B cell (primary cell): ENCODE measurements around the gene SLC2A9. TPM values are rescaled to one million over a fixed set of nuclear protein-coding genes. Genes with fewer than 3 reads are reported as not detected.

Experiments
- ATAC-seq: fragments of 200-7000 bp; cut with Tn5 transposase; one replicate; pipeline ENCODE4 v1.10.0; 2021; ENCODE audit warnings: low read depth, mild to moderate bottlenecking, moderate number of reproducible peaks, moderate library complexity
- CTCF ChIA-PET: fragments of 350-600 bp; sonication (Branson Sonifier 250); formaldehyde crosslinking; loops from one replicate; lab custom pipeline; 2021; ENCODE audit warnings: antibody characterized with exemption, inconsistent platforms; lab: Charles Lee
- POLR2A ChIA-PET: fragments of 350-600 bp; sonication (Branson Sonifier 250); formaldehyde crosslinking; loops from one replicate; lab custom pipeline; 2021; ENCODE audit warnings: antibody characterized with exemption; lab: Charles Lee
- DNase-seq: peaks from one replicate; pipeline ENCODE4 v3.0.0; 2013
- H2AFZ ChIP-seq: 2 replicates; pipeline ENCODE4 v1.6.1; 2012; ENCODE audit warnings: mild to moderate bottlenecking, low read depth, low read length; ENCODE audit not compliant: insufficient read depth, poor library complexity, severe bottlenecking
- H3K27ac ChIP-seq, 2 donors: 1 replicate in 1 of 2; 2 replicates in 1 of 2; pipeline ENCODE4 v1.5.1; 2012 to 2013; ENCODE audit warnings: low read length in 2 of 2, mild to moderate bottlenecking in 2 of 2, moderate library complexity in 1 of 2
- H3K27me3 ChIP-seq, 4 experiments: fragments of 200-600 bp in 1 of 4; sonication (generic) in 1 of 4; replicated peaks in 1 of 4; 1 replicate in 2 of 4; 2 replicates in 2 of 4; pipeline versions ENCODE4 v1.6.1 to v1.7.0; 2013 to 2016; ENCODE audit warnings: low read length in 3 of 4, mild to moderate bottlenecking in 2 of 4, mixed read lengths in 1 of 4, moderate library complexity in 1 of 4; ENCODE audit not compliant: insufficient read depth in 4 of 4, control insufficient read depth in 3 of 4; ENCODE audit errors: control extremely low read depth in 1 of 4
- H3K36me3 ChIP-seq, 2 experiments: replicated peaks in 1 of 2; 1 replicate in 1 of 2; 2 replicates in 1 of 2; pipeline versions ENCODE4 v1.6.1 to v1.7.1; 2013; ENCODE audit warnings: low read length in 1 of 2; ENCODE audit not compliant: insufficient read depth in 2 of 2, control insufficient read depth in 1 of 2; ENCODE audit errors: control extremely low read depth in 1 of 2, extremely low read depth in 1 of 2
- H3K4me1 ChIP-seq, 2 donors: fragments of 200-600 bp in 1 of 2; sonication (generic) in 1 of 2; 1 replicate in 1 of 2; 2 replicates in 1 of 2; pipeline versions ENCODE4 v1.5.1 to v1.6.1; 2013 to 2017; ENCODE audit warnings: low read length in 2 of 2; ENCODE audit not compliant: control insufficient read depth in 2 of 2, insufficient read depth in 2 of 2
- H3K4me2 ChIP-seq: replicated peaks from 2 replicates; pipeline ENCODE3; 2012; ENCODE audit warnings: mild to moderate bottlenecking, low read depth, low read length; ENCODE audit not compliant: poor library complexity, severe bottlenecking
- H3K4me3 ChIP-seq, 5 experiments: fragments of 200-600 bp in 1 of 5; sonication (generic) in 1 of 5; 1 replicate in 3 of 5; 2 replicates in 2 of 5; pipeline versions ENCODE4 v1.5.1 to v1.7.0; 2011 to 2016; ENCODE audit warnings: low read length in 4 of 5, mild to moderate bottlenecking in 4 of 5, low read depth in 2 of 5, control low read depth in 1 of 5, moderate library complexity in 1 of 5; ENCODE audit not compliant: insufficient read depth in 1 of 5; ENCODE audit errors: control extremely low read depth in 1 of 5, extremely low read depth in 1 of 5
- H3K79me2 ChIP-seq: fragments of 200-600 bp; sonication (generic); one replicate; pipeline ENCODE4 v1.6.0; 2016; ENCODE audit warnings: low read length; ENCODE audit not compliant: control insufficient read depth, insufficient read depth
- H3K9ac ChIP-seq: fragments of 200-600 bp; sonication (generic); 2 replicates; pipeline ENCODE4 v1.6.1; 2017; ENCODE audit warnings: mild to moderate bottlenecking, low read length, moderate library complexity
- H3K9me3 ChIP-seq, 3 donors: one replicate each; pipeline versions ENCODE4 v1.6.1 to v1.7.1; 2013; ENCODE audit warnings: low read length in 2 of 3; ENCODE audit not compliant: control insufficient read depth in 2 of 3, insufficient read depth in 1 of 3; ENCODE audit errors: control extremely low read depth in 1 of 3
- H4K20me1 ChIP-seq: 2 replicates; pipeline ENCODE4 v1.6.0; 2012; ENCODE audit warnings: mild to moderate bottlenecking, low read length; ENCODE audit not compliant: insufficient read depth, control insufficient read depth, poor library complexity, severe bottlenecking
- H3K27ac Mint-ChIP-seq: one replicate; pipeline ENCODE4 v1.8.0; 2021; ENCODE audit warnings: mixed read lengths
- H3K27me3 Mint-ChIP-seq: one replicate; pipeline ENCODE4 v1.8.0; 2021; ENCODE audit warnings: mixed read lengths
- H3K4me1 Mint-ChIP-seq: one replicate; pipeline ENCODE4 v1.8.0; 2021; ENCODE audit warnings: mixed read lengths
- H3K4me3 Mint-ChIP-seq: one replicate; pipeline ENCODE4 v1.8.0; 2021; ENCODE audit warnings: mixed read lengths
- H3K9me3 Mint-ChIP-seq: one replicate; pipeline ENCODE4 v1.8.0; 2022; ENCODE audit warnings: mixed read lengths; ENCODE audit not compliant: insufficient read depth
- EZH2 ChIP-seq: IDR thresholded peaks from 2 replicates; pipeline ENCODE4 v1.6.1; 2012; ENCODE audit warnings: borderline replicate concordance, low read depth, mild to moderate bottlenecking, moderate library complexity, low read length; ENCODE audit not compliant: insufficient read depth, poor library complexity, severe bottlenecking
- WGBS: methylation state at CpG from one replicate; pipeline ENCODE4 v1.1.5; 2013; ENCODE audit warnings: missing lambda C conversion rate; ENCODE audit not compliant: insufficient coverage; 5-methylcytosine and 5-hydroxymethylcytosine counted together
- intact Hi-C: fragments of 100-400 bp; cut with micrococcal nuclease; formaldehyde crosslinking; loops from one replicate; pipeline ENCODE4 v1.10.0; 2022
- polyA plus RNA-seq: library from polyadenylated mRNA; depleted of rRNA; stranded (reverse); fragments of >200 nt; gene quantifications from 2 replicates; pipeline ENCODE4 v1.2.3, GENCODE V29; 2012
- total RNA-seq, 2 donors: library from RNA; stranded (reverse); fragments of 120-200 nt in 1 of 2; gene quantifications; 1 replicate in 1 of 2; 2 replicates in 1 of 2; pipeline versions ENCODE4 v1.2.3 to v1.2.4, GENCODE V29; 2013 to 2022
- TF ChIP-seq, protein P1 (sequence below): fragments of 200-600 bp; IDR thresholded peaks from one replicate; pipeline ENCODE4 v1.8.0; 2022; ENCODE audit warnings: antibody characterized with exemption, mild to moderate bottlenecking

Gene SLC2A9
- total and polyA plus RNA-seq, 2 donors (not counting 1 experiment from before 2014, with no cell fraction given): 0.89 to 2.1 TPM

DNA sequence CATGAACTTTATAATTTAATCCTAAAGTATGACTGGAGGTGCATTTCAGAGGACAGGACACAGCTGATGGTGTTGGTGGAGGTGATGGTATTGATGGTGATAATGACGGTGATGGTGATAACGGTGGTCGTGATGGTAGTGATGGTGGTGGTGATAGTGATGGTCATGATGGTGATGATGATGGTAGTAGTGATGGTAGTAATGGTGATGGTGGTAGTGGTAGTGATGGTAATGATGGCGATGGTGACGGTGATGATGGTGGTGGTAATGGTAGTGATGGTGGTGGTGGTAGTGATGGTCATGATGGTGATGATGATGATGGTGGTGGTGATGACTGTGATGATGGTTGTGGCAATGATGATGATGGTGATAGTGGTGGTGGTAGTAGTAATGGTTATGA, 40.4 kb downstream of the SLC2A9 start:
- no peaks in the 10 kb centered on the region for H3K36me3 ChIP-seq
- H3K4me1 ChIP-seq: no peaks in the 10 kb centered on the region
- no peak overlapping the region for H3K4me2 ChIP-seq
- no peak for DNase-seq
- no peak overlapping the region for H3K9ac ChIP-seq
- Mint-ChIP-seq H3K27ac (no peak overlapping the region), H3K4me3 (no peak overlapping the region), H3K4me1 (no peaks in the 10 kb centered on the region), H3K9me3 (peaks cover 5% of the 10 kb centered on the region), H3K27me3 (no peaks in the 10 kb centered on the region)
- no peak overlapping the region for H3K27ac ChIP-seq
- WGBS: 100% methylated on average over 5 of the region's 5 CpGs
- H3K4me3 ChIP-seq: no peak overlapping the region
- intact Hi-C loops: no loop called here
- CTCF ChIA-PET: no interaction called here
- POLR2A ChIA-PET: no interaction called here
- H3K9me3 ChIP-seq: peaks cover 0 to 5% (median 0%) of the 10 kb centered on the region in 3 donors
- no peak for ATAC-seq
- no peaks in the 10 kb centered on the region for H3K79me2 ChIP-seq
- no peak overlapping the region for H2AFZ ChIP-seq
- H3K27me3 ChIP-seq: no peaks in the 10 kb centered on the region
- TF ChIP-seq, protein P1, sequence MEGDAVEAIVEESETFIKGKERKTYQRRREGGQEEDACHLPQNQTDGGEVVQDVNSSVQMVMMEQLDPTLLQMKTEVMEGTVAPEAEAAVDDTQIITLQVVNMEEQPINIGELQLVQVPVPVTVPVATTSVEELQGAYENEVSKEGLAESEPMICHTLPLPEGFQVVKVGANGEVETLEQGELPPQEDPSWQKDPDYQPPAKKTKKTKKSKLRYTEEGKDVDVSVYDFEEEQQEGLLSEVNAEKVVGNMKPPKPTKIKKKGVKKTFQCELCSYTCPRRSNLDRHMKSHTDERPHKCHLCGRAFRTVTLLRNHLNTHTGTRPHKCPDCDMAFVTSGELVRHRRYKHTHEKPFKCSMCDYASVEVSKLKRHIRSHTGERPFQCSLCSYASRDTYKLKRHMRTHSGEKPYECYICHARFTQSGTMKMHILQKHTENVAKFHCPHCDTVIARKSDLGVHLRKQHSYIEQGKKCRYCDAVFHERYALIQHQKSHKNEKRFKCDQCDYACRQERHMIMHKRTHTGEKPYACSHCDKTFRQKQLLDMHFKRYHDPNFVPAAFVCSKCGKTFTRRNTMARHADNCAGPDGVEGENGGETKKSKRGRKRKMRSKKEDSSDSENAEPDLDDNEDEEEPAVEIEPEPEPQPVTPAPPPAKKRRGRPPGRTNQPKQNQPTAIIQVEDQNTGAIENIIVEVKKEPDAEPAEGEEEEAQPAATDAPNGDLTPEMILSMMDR: no peak
- no peak for TF ChIP-seq EZH2
- H4K20me1 ChIP-seq: no peaks in the 10 kb centered on the region

DNA sequence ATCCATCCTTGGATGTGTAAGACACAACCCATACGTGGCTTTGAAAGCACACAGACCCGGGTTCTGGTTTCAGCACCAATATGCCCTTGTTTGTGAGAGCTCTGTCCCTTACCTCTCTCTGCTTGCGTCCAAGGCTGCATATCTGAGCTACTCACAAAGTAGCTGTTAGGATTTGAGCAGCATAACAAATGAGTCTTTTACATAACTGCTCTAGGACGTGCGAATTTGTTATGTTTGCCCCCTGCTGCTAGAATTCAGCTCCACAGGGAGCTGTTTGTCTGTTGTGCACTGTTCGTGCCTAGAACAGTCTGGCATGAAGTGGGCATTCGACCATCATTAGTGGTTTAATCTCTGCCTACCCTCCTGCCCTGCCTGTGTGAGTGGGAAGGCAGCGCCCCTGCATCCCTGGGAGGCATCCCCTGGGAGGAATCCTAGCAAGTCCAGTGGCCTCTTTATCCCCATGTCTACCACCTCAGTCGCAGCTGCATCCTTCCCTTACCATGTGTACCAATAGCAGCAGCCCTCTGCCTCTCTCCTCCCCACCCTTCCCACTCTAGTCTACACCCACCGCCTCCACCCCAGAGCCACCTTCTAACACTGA, 42.1 kb downstream of the SLC2A9 start:
- no peak overlapping the region for H3K27ac Mint-ChIP-seq
- H3K4me2 ChIP-seq: no peak overlapping the region
- H3K4me1 ChIP-seq: no peaks in the 10 kb centered on the region
- CTCF ChIA-PET: no interaction called here
- H2AFZ ChIP-seq: no peak overlapping the region
- intact Hi-C loops: no loop called here
- POLR2A ChIA-PET: no interaction called here
- H3K9me3 ChIP-seq: no peaks in the 10 kb centered on the region
- peaks cover 5% of the 10 kb centered on the region for H3K9me3 Mint-ChIP-seq
- no peak for DNase-seq
- H3K27ac ChIP-seq: no peak overlapping the region
- 77% methylated on average over 8 of the region's 10 CpGs for WGBS
- no peaks in the 10 kb centered on the region for H3K27me3 Mint-ChIP-seq
- H3K36me3 ChIP-seq: no peaks in the 10 kb centered on the region
- no peak for ATAC-seq
- H3K4me1 Mint-ChIP-seq: no peaks in the 10 kb centered on the region
- H3K4me3 Mint-ChIP-seq: no peak overlapping the region
- no peak overlapping the region for H3K4me3 ChIP-seq
- H4K20me1 ChIP-seq: no peaks in the 10 kb centered on the region
- no peaks in the 10 kb centered on the region for H3K27me3 ChIP-seq
- no peak overlapping the region for H3K9ac ChIP-seq
- no peaks in the 10 kb centered on the region for H3K79me2 ChIP-seq
- TF ChIP-seq EZH2: no peak
- TF ChIP-seq, protein P1: no peak
